ENCODE measurements around the gene NEMP2. TPM values are rescaled to one million over a fixed set of nuclear protein-coding genes. Genes with fewer than 3 reads are reported as not detected.

The NEMP2 gene
- total RNA-seq, 1 experiment from 2014 or later = 9.0 TPM

Small RNAs within 50 kb of the gene (small RNA-seq; reads per million reads assigned to genes)
- 0 reads per million in 2 experiments for gene RN7SKP179

Other genes starting within 250 kb of the NEMP2 start
- gene HIBCH, start 214.9 kb downstream of the NEMP2 start, total RNA-seq (2014; rRNA removed; shearing (Covaris generic)) = 16.6 and 20.0 TPM in 2 replicates
- gene INPP1, start 191.1 kb downstream of the NEMP2 start, total RNA-seq (2014; rRNA removed; shearing (Covaris generic)) = 1.5 and 2.4 TPM in 2 replicates
- gene MFSD6, start 126.4 kb downstream of the NEMP2 start, total RNA-seq (2014; rRNA removed; shearing (Covaris generic)) = 6.7 and 7.2 TPM in 2 replicates
- gene NAB1, start 114.4 kb upstream of the NEMP2 start, total RNA-seq (2014; rRNA removed; shearing (Covaris generic)) = 41.5 and 42.8 TPM in 2 replicates

Data from SK-MEL-5 (cell line).